PFSK-1 (cell line): ENCODE data around the gene SH3RF1.

Experiments
- FOXP2 ChIP-seq: optimal IDR thresholded peaks from 2 replicates; pipeline ENCODE3; 2011; ENCODE audit warnings: borderline replicate concordance, control low read depth, inconsistent platforms; ENCODE audit not compliant: insufficient read depth; ENCODE audit errors: extremely low read length, extremely low read depth
- POLR2AphosphoS5 ChIP-seq: IDR thresholded peaks from 2 replicates; pipeline ENCODE4 v1.6.1; 2012; ENCODE audit warnings: low read depth, mild to moderate bottlenecking, control low read depth, low read length, moderate library complexity
- REST ChIP-seq, 2 experiments: IDR thresholded peaks; 2 replicates each; pipeline versions ENCODE4 v1.6.1 to v1.8.0; 2011 to 2012; ENCODE audit warnings: low read depth in 2 of 2, low read length in 2 of 2, control low read depth in 1 of 2, inconsistent platforms in 1 of 2, mild to moderate bottlenecking in 1 of 2, moderate library complexity in 1 of 2; ENCODE audit not compliant: insufficient read depth in 1 of 2
- SIN3A ChIP-seq: IDR thresholded peaks from 2 replicates; pipeline ENCODE4 v1.6.1; 2012; ENCODE audit warnings: mild to moderate bottlenecking, low read length, moderate library complexity, borderline replicate concordance; ENCODE audit not compliant: insufficient read depth
- TAF1 ChIP-seq: IDR thresholded peaks from 2 replicates; pipeline ENCODE4 v1.6.1; 2012; ENCODE audit warnings: low read length, control low read depth, borderline replicate concordance; ENCODE audit not compliant: insufficient read depth

SH3RF1 gene

GRCh38 chr4:169210504-169211118 is 60.1 kb downstream of the SH3RF1 start:
- TF ChIP-seq TAF1 (no peak), REST (IDR thresholded peaks at IDR 0.05; ENCODE audit: insufficient read depth in 1 of 2, low read depth in 2 of 2, low read length in 2 of 2) (no peak), FOXP2 (no peak), SIN3A (no peak), POLR2AphosphoS5 (no peak)

- TF ChIP-seq REST (IDR thresholded peaks at IDR 0.05; ENCODE audit: insufficient read depth in 1 of 2, low read depth in 2 of 2, low read length in 2 of 2): no peak
- TF ChIP-seq SIN3A: no peak
- TF ChIP-seq FOXP2: no peak
- no peak for TF ChIP-seq TAF1
- TF ChIP-seq POLR2AphosphoS5: no peak
Observed at GRCh38 chr4:169209388-169209883, 61.3 kb downstream of the SH3RF1 start.

- TF ChIP-seq SIN3A: no peak
- no peak for TF ChIP-seq TAF1
- TF ChIP-seq POLR2AphosphoS5: no peak
- TF ChIP-seq REST (IDR thresholded peaks at IDR 0.05; ENCODE audit: insufficient read depth in 1 of 2, low read depth in 2 of 2, low read length in 2 of 2): no peak
- no peak for TF ChIP-seq FOXP2
Observed at GRCh38 chr4:169208516-169208915, 62.2 kb downstream of the SH3RF1 start.

GRCh38 chr4:169208090-169208455 is 62.7 kb downstream of the SH3RF1 start:
- TF ChIP-seq POLR2AphosphoS5: no peak
- TF ChIP-seq REST (IDR thresholded peaks at IDR 0.05; ENCODE audit: insufficient read depth in 1 of 2, low read depth in 2 of 2, low read length in 2 of 2): no peak
- TF ChIP-seq SIN3A: no peak
- no peak for TF ChIP-seq FOXP2
- TF ChIP-seq TAF1: no peak
